ENCODE data around the gene ERMAP. TPM values are rescaled to one million over a fixed set of nuclear protein-coding genes. Genes with fewer than 3 reads are reported as not detected.

Gene ERMAP
- total RNA-seq, 3 donors from 2014 or later, result 1.8 to 2.4 (median 2.1) TPM

GRCh38 chr1:42891465-42892138 is 74.7 kb downstream of the ERMAP start:
- Mint-ChIP-seq H3K4me3 (no peak overlapping the region), H3K9me3 (peaks cover 5% of the 10 kb centered on the region), H3K27me3 (ENCODE audit: low read depth) (peaks cover 9% of the 10 kb centered on the region), H3K4me1 (ENCODE audit: low read depth) (no peaks in the 10 kb centered on the region), H3K36me3 (ENCODE audit: insufficient read depth) (no peaks in the 10 kb centered on the region)
- ATAC-seq (no peak), DNase-seq (no peak)

Other genes with a start within 250 kb of the ERMAP start
- 100 to 1,000 TPM in 2 of 3 donors, 10 to 100 TPM in 1; 97.4 to 122 (median 117) TPM for gene PPIH, start 158.7 kb upstream of the ERMAP start, total RNA-seq
- 1,000 to 10,000 TPM; 1,281 to 1,520 (median 1,366) TPM for gene YBX1, start 134.7 kb upstream of the ERMAP start, total RNA-seq
- gene CLDN19, start 76.9 kb upstream of the ERMAP start, total RNA-seq, result not detected
- gene P3H1, start 50.1 kb upstream of the ERMAP start, total RNA-seq, result 10 to 100 TPM; 40.4 to 44.7 (median 41.6) TPM
- 1 to 10 TPM; 4.5 to 7.9 (median 5.0) TPM for gene C1orf50, start 49.9 kb upstream of the ERMAP start, total RNA-seq
- under 1 TPM in 2 of 3 donors, not detected in 1; 0.10 to 0.24 TPM for gene TMEM269, start 32.1 kb upstream of the ERMAP start, total RNA-seq
- 10 to 100 TPM in 2 of 3 donors, 1 to 10 TPM in 1; 9.2 to 10.7 (median 10.2) TPM for gene SVBP, start 275 bp downstream of the ERMAP start, total RNA-seq
- 1 to 10 TPM; 5.5 to 6.5 (median 5.9) TPM for gene ZNF691, start 29.5 kb downstream of the ERMAP start, total RNA-seq
- gene SLC2A1, start 141.7 kb downstream of the ERMAP start, total RNA-seq, result 100 to 1,000 TPM; 135 to 141 (median 140) TPM

Data from activated T-cell treated with anti-CD3 and anti-CD28 coated beads, Interleukin-2, amount 50 U/mL, for 4 hours (primary cell).